ENCODE measurements around the gene TXLNG. TPM values are rescaled to one million over a fixed set of nuclear protein-coding genes. Genes with fewer than 3 reads are reported as not detected.

The TXLNG gene
- total and polyA plus RNA-seq, 2 donors (not counting 1 experiment from before 2014, with no cell fraction given): 9.0 to 18.0 TPM

- Histone ChIP-seq H3K27ac (ENCODE audit: insufficient read depth, low read length) (peak overlapping the region; percentile 59), H2AFZ (ENCODE audit: low read length) (no peak overlapping the region), H3K4me2 (ENCODE audit: extremely low read depth, insufficient read depth, low read length) (no peak overlapping the region), H3K27me3 (ENCODE audit: control insufficient read depth, insufficient read depth, low read length) (no peaks in the 10 kb centered on the region), H3K4me3 (replicated peaks in 1 of 4; ENCODE audit: control extremely low read depth in 1 of 4, insufficient read depth in 1 of 4, low read depth in 3 of 4, low read length in 4 of 4) (no peak overlapping the region), H3K79me2 (ENCODE audit: control insufficient read depth, insufficient read depth, low read length) (no peaks in the 10 kb centered on the region), H3K9me3 (ENCODE audit: control insufficient read depth, insufficient read depth, low read depth, low read length) (no peaks in the 10 kb centered on the region), H3K4me1 (ENCODE audit: control insufficient read depth, extremely low read depth, insufficient read depth, low read length) (peaks cover 10% of the 10 kb centered on the region), H3K36me3 (ENCODE audit: control insufficient read depth, insufficient read depth, low read length) (peaks cover 14% of the 10 kb centered on the region), H4K20me1 (ENCODE audit: control insufficient read depth, extremely low read depth, insufficient read depth, low read length) (no peaks in the 10 kb centered on the region), H3K9ac (ENCODE audit: insufficient read depth, low read length) (no peak overlapping the region)
- TF ChIP-seq CTCF (conservative IDR thresholded peaks at IDR 0.05 in 1 of 2, IDR thresholded peaks at IDR 0.05 in 1 of 2; ENCODE audit: low read depth in 1 of 2, low read length in 2 of 2): no peak
- TF ChIP-seq EZH2 (IDR thresholded peaks at IDR 0.05; ENCODE audit: low read length, missing control alignments): no peak
- peak; percentile 84 to 87 for DNase-seq (ENCODE audit: low read depth in 2 of 2)
Observed at GRCh38 chrX:16839852-16840460, 53.7 kb downstream of the TXLNG start.

DNA sequence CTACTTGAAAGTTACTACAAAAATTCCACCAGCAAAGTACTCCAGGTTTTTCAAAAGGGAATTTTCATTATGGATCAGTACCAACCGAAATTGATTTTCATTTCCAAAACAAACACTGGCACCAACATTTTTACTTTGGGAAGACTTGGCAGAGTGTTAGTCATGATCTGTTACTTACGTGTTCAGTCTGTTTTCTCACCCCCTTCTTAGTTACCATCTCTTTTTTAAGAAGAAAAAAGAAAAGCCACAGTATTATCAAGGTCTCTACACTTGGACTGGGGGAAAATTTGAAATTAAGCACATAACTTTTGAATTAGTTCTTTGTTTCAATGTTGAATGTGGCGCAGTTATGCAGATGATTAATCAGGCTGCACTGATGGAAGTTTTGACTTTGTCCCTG is 56.4 kb downstream of the TXLNG start:
- Histone ChIP-seq H3K27me3 (ENCODE audit: control insufficient read depth, insufficient read depth, low read length) (no peaks in the 10 kb centered on the region), H3K36me3 (ENCODE audit: control insufficient read depth, insufficient read depth, low read length) (peaks cover 11% of the 10 kb centered on the region), H3K79me2 (ENCODE audit: control insufficient read depth, insufficient read depth, low read length) (no peaks in the 10 kb centered on the region), H3K4me1 (ENCODE audit: control insufficient read depth, extremely low read depth, insufficient read depth, low read length) (peaks cover 10% of the 10 kb centered on the region), H4K20me1 (ENCODE audit: control insufficient read depth, extremely low read depth, insufficient read depth, low read length) (no peaks in the 10 kb centered on the region), H3K4me2 (ENCODE audit: extremely low read depth, insufficient read depth, low read length) (no peak overlapping the region), H3K9ac (ENCODE audit: insufficient read depth, low read length) (no peak overlapping the region), H3K27ac (ENCODE audit: insufficient read depth, low read length) (no peak overlapping the region), H2AFZ (ENCODE audit: low read length) (no peak overlapping the region), H3K9me3 (ENCODE audit: control insufficient read depth, insufficient read depth, low read depth, low read length) (no peaks in the 10 kb centered on the region), H3K4me3 (replicated peaks in 1 of 4; ENCODE audit: control extremely low read depth in 1 of 4, insufficient read depth in 1 of 4, low read depth in 3 of 4, low read length in 4 of 4) (no peak overlapping the region)
- peak in 1 of 2 donors; percentile 50 for DNase-seq (ENCODE audit: low read depth in 2 of 2)
- no peak for TF ChIP-seq CTCF (conservative IDR thresholded peaks at IDR 0.05 in 1 of 2, IDR thresholded peaks at IDR 0.05 in 1 of 2; ENCODE audit: low read depth in 1 of 2, low read length in 2 of 2)
- no peak for TF ChIP-seq EZH2 (IDR thresholded peaks at IDR 0.05; ENCODE audit: low read length, missing control alignments)

DNA sequence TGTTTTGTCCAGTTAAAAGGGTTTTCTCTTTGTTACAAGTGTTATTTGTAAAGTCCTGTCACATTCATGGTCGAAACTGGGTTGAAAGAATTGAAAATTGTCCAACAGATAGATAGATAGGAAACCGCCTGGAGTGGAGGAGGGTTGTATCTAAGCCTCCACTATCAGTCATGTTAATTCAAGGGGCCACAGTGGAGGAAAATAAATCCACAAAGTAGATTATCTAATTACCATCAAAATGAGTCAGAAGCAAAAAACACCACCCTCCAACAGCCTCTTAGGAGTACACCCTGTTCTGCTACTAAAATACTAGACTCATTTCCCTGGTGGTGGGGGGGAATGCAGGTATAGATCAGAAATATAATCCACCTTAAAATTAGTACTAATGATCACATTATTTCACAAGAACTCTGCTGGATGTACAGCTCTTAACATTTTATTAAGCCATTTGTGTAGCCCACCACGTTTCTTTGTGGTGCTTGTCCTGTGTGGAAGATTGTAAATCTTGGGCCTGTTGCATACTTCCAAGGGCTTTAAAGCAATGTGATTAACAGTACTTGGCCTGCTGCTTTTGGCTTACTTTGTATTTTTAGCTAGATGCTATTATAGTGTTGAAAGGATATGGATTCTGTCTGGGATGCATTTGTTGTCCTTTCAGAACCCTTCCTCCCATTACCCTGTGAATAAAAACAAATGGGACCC is 57.1 kb downstream of the TXLNG start:
- Histone ChIP-seq H4K20me1 (ENCODE audit: control insufficient read depth, extremely low read depth, insufficient read depth, low read length) (no peaks in the 10 kb centered on the region), H3K79me2 (ENCODE audit: control insufficient read depth, insufficient read depth, low read length) (no peaks in the 10 kb centered on the region), H2AFZ (ENCODE audit: low read length) (no peak overlapping the region), H3K4me1 (ENCODE audit: control insufficient read depth, extremely low read depth, insufficient read depth, low read length) (peaks cover 10% of the 10 kb centered on the region), H3K27me3 (ENCODE audit: control insufficient read depth, insufficient read depth, low read length) (no peaks in the 10 kb centered on the region), H3K9ac (ENCODE audit: insufficient read depth, low read length) (no peak overlapping the region), H3K27ac (ENCODE audit: insufficient read depth, low read length) (no peak overlapping the region), H3K4me2 (ENCODE audit: extremely low read depth, insufficient read depth, low read length) (no peak overlapping the region), H3K9me3 (ENCODE audit: control insufficient read depth, insufficient read depth, low read depth, low read length) (no peaks in the 10 kb centered on the region), H3K4me3 (replicated peaks in 1 of 4; ENCODE audit: control extremely low read depth in 1 of 4, insufficient read depth in 1 of 4, low read depth in 3 of 4, low read length in 4 of 4) (no peak overlapping the region), H3K36me3 (ENCODE audit: control insufficient read depth, insufficient read depth, low read length) (peaks cover 10% of the 10 kb centered on the region)
- TF ChIP-seq EZH2 (IDR thresholded peaks at IDR 0.05; ENCODE audit: low read length, missing control alignments) (no peak), CTCF (conservative IDR thresholded peaks at IDR 0.05 in 1 of 2, IDR thresholded peaks at IDR 0.05 in 1 of 2; ENCODE audit: low read depth in 1 of 2, low read length in 2 of 2) (no peak)
- peak in 1 of 2 donors; percentile 59 for DNase-seq (ENCODE audit: low read depth in 2 of 2)

Data from fibroblast of lung (primary cell).